Skeletal muscle cell (primary cell): ENCODE measurements around the gene OR2F1.

ENCODE experiments used
- DNase-seq: peaks from one replicate; pipeline ENCODE4 v3.0.0-alpha.2; 2010; ENCODE audit warnings: low read depth
- H3K4me3 ChIP-seq: 2 replicates; pipeline ENCODE4 v1.5.1; 2011; ENCODE audit warnings: low read depth, mild to moderate bottlenecking, control low read depth, low read length, moderate library complexity

OR2F1 gene

DNA sequence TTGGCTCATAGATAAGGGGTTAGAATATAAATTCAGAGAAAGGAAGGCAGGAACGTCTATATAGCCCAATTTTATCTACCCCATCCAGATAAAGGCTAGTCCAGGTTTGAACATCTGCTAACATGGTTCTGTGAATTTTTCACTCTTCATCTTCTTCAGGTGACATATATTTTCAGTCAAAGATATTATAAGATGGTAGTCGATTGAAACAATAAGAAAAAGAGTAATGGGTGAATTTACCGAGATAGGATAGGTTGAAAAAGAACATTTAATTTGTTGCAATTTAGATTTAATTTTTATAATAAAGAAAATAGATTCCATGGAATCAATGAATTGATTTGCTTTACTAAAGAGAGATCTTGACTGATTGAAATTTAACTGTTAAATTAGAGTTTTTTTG, at the start of gene OR2F1:
Gene OR2F1, plus strand, starts transcription at position 301 of the 400 bp plus-strand sequence. CDS start 5,127 bp downstream, outside the sequence.
- DNase-seq, result no peak
- H3K4me3 ChIP-seq, result no peak within 1 kb of the TSS

DNA sequence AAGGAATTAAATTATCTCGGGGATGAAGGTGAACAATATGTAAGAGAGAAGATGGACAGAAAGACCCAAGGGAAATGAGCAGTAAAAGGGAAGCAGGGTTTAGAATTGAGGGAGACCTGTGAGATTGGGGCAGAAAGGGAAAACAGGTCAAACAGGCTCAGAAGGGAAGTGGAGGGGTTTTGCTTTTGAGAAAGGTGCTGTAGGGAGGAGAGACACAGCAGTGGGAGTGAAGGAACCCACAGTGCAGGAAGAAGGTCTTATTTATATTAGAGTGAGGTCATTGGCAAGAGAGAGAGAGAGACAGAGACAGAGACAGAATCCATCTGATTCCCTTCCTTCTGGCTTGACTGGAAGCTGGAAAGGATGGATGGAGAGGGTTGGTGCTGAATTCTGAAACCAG, 49.1 kb upstream of the OR2F1 start:
- H3K4me3 ChIP-seq, result no peak overlapping the region
- no peak for DNase-seq

GRCh38 chr7:143906151-143906550, 48.5 kb upstream of the OR2F1 start:
- no peak for DNase-seq
- H3K4me3 ChIP-seq, result no peak overlapping the region

GRCh38 chr7:143906895-143907294, 47.7 kb upstream of the OR2F1 start:
- no peak for DNase-seq

DNA sequence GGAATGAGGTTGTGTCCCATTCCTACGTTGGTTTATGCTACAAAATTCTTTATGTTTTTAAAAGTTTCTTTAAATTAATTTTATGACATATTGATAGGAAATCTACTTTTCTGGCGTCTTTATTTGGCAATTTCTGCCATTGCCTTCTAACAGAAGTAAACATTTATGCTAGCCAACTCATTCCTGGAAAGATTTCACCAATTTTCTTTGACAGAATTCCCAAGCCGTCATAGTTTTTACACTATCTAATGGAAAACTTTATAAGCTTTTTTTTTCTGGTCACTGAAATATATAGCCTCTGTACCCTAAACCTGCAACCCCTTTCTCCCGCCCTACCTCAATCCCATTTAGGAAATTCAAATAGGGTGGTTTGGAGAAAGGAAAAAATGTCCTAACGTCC, 46.5 kb upstream of the OR2F1 start:
- no peak for DNase-seq
- no peak overlapping the region for H3K4me3 ChIP-seq

More at GRCh38 chr7:143906895-143907294, 47.7 kb upstream of the OR2F1 start:
- no peak overlapping the region for H3K4me3 ChIP-seq

GRCh38 chr7:143909863-143910262, 44.8 kb upstream of the OR2F1 start:
- DNase-seq, result no peak
- no peak overlapping the region for H3K4me3 ChIP-seq

GRCh38 chr7:143910473-143911248, 44.0 kb upstream of the OR2F1 start:
- DNase-seq, result no peak
- H3K4me3 ChIP-seq, result no peak overlapping the region

GRCh38 chr7:143913945-143914615, 40.6 kb upstream of the OR2F1 start:
- no peak overlapping the region for H3K4me3 ChIP-seq
- DNase-seq, result no peak

DNA sequence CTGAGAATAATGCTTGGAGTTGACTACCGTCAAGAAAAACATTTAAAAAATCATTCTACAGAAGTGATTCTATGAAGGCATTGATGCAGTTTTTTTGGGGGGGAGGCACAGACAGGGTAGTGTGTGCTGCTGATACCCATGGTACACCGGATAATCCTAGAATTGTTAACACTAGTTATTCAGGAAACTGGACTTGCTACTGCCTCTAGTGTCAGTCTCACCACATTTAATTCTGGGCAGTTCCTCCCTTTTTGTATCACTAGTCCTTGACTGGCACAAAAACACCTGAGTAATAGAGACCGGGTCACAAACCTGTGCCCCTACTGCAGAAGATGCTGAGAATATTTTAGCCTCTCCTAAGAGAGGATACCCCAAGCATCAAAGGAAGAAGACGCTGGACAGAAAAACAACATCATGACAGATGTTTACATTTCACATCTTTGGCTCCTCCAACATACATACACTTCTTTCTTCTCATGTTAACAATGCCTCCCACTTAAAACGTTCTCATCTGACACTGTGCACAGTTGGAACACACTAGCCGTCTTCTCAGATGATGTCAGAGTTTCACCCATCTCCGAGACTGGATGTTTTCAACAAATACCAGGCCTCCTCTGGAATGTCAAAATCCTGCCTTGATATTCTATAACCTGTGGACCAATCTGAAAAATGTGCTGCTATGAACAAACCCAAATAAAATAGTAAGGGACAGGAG, 39.5 kb upstream of the OR2F1 start:
- H3K4me3 ChIP-seq, result no peak overlapping the region
- DNase-seq, result no peak

DNA sequence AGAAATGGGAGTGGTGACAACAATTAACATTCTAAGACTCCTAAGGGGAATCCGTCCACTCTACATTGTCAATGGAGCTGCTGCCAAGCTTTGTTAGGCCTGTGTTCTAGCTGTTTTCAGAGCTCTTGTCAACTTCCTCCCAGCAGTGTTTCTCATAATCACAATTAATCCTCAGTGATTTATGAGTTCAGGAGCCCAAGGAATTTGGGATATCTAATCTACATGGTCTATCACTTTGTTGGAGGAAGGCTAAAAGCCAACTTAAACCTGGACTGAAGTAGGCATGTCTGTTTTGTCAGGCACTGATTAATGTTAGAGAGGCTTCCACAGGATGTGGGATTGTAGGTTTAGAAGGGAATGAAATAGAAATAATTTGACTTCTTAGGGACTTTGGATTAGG, 29.8 kb upstream of the OR2F1 start:
- no peak for DNase-seq
- H3K4me3 ChIP-seq, result no peak overlapping the region

DNA sequence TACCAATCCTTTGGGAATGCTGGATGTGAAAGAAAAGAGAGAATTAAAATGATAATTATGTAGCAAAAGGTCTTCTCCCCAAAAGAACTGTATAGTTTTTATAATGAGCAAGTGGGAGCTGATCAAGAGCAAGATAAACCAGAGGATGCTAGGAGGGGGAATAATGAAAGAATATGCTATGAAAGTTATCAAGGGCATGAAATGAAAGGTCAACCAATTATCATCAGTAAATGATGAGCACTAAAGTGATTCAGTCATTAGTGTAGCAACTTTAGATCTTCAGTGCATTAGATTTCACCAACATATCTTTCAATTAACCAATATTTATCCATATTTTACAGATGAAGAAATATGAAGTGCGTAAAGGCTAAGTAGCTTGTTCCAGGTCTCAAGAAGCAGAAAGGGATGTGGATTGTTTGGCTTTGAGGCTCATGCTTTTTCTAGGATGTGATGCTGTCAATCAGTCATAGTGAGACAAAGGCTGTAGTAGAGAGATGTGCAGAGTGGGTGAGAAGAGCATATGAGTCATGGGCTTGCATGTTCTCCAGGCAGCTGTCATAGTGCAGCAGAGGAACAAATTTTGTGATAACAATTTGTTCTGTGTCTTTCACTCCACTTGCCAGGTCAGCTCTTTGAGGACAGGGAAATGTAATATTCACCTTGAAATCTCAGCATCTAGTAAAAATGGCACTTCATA, 25.3 kb upstream of the OR2F1 start:
- DNase-seq, result no peak
- no peak overlapping the region for H3K4me3 ChIP-seq

DNA sequence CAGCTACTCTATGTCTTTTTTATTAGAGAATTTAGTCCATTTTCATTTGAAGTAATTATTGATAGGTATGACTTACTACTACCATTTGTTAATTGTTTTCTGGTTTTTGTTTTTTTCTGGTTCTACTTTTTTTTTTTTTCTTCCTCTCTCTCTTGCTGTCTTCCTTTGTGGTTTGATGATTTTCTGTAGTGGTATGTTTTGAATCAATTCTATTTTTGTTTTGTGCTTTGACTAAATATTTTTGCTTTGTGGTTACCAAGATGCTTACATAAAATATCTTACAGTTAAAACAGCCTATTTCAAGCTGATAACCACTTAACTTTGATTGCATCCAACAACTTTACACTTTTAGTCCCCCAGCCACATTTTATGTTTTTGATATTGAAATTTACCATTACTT, 22.9 kb upstream of the OR2F1 start:
- H3K4me3 ChIP-seq, result no peak overlapping the region
- DNase-seq, result no peak

DNA sequence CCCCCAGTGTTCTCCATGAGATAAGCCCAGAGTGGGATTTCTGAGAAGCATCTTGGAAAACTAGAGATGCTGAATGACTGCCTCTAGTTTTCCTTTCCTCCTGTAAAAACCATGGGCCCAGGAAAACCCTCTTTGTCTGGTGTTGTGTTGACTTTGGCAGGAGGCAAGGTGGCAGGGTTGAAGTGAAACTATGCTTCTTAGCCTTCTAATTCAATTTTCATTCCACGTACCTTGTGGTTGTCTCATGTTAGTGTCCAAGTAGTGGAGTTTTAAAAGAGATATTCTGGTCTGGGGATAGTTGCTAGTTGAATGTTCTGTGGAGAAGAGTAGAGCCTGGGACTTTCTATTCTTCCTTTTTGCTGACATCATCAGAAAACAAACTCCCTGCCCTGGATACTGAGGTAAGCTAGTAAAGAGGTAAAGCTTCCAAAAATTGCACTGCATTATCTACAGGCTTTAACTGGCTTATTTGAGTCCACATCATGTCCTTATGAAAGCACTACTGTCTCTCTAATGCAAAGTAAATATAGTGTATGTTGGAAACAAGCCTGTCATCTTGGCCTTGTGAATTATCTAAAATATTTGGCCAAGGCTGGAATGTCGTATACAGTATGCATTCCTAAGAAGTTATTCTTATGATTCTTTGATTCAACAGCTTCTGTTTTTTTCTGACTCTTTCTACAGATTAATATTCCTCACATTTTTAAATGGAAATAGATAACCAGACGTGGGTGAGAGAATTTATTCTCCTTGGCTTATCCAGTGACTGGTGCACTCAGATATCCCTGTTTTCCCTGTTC, 19.9 kb upstream of the OR2F1 start, which contains the start of gene OR2F2:
Gene OR2F2, plus strand, starts transcription at position 708 of the 800 bp plus-strand sequence. Its CDS starts 0 bp downstream, at position 708.
- no peak within 1 kb of the TSS for H3K4me3 ChIP-seq
- no peak for DNase-seq

GRCh38 chr7:143936087-143937009, 18.3 kb upstream of the OR2F1 start:
- H3K4me3 ChIP-seq, result no peak overlapping the region
- DNase-seq, result peak; percentile 51

DNA sequence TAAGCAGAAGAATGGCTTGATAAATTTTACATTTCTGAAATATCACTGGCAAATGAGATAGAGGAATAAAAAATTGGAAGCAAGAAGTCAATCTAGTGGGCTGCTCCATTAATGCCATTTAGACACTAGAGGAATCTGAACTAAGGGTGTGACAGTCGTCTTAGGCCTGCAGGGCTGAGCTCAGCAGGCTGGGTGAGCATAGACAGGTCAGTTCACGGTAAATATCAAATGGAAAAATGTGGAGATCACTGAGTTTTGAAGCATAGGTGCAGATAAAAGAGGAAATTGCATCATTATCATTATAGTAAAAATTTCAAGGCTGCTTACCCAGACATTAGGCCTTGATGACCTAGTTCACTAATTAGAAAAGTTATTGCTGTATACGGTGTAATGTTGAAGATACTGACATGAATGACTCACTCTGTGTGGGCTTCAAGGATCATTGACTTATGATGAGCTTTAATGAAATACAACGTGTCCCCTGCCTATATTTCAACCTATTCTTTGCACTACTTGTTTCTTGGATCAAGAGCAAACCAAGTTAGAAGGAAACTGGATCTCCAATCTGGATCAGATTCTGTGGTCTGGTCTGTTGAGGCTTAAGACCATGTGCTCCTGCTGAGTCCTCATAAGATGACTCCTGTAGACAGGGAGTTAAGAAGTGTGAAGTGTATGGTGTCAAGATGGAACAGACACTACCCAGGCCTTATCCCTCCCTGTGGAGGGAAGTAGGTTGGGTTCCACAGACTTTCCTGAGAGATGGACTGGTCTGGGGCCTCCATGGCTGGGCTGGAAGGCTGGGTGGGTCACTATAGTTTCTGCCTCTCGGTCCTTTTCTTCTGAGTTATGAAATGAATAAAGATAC, 16.0 kb upstream of the OR2F1 start:
- H3K4me3 ChIP-seq, result no peak overlapping the region
- no peak for DNase-seq

DNA sequence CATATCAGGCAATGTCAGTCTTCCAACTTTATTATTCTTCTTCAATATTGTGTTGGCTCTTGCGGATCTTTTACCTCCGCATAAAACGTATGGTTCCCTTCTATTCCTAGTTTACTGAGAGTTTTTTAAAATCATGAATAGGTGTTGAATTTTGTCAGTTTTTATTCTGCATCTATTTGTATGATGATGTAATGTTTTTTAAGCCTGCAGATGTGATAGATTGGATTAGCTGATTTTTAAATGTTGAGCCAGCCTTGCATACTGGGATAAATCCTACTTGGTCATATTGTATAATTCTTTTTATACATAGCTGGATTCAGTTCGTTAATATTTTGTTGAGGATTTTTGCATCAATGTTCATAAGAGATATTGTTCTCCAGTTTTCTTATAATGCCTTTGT, 9.2 kb upstream of the OR2F1 start:
- no peak for DNase-seq
- no peak overlapping the region for H3K4me3 ChIP-seq

GRCh38 chr7:143947111-143947510, 7.5 kb upstream of the OR2F1 start:
- no peak for DNase-seq
- no peak overlapping the region for H3K4me3 ChIP-seq
